OCI-LY7 (cell line): ENCODE results near the gene SYNGR1.
"Not testable (repeated sequence)": the region's sequence is repeated elsewhere in the genome, so short reads cannot be mapped to it uniquely, and the experiment has no call there.

Experiments used
- EZH2phosphoT487 ChIP-seq: fragments of 200-600 bp; sonication (generic); IDR thresholded peaks from 2 replicates; pipeline ENCODE4 v1.6.1; 2018; ENCODE audit warnings: low read depth, borderline replicate concordance, mild to moderate bottlenecking, mixed run types, antibody characterized with exemption, low read length, moderate library complexity, mixed read lengths
- TF ChIP-seq, protein P1 (sequence below): fragments of 200-600 bp; sonication (generic); conservative IDR thresholded peaks from 2 replicates; pipeline ENCODE4 v1.5.1; 2014; ENCODE audit warnings: mild to moderate bottlenecking, antibody characterized with exemption, low read length, moderate library complexity, mixed read lengths

DNA sequence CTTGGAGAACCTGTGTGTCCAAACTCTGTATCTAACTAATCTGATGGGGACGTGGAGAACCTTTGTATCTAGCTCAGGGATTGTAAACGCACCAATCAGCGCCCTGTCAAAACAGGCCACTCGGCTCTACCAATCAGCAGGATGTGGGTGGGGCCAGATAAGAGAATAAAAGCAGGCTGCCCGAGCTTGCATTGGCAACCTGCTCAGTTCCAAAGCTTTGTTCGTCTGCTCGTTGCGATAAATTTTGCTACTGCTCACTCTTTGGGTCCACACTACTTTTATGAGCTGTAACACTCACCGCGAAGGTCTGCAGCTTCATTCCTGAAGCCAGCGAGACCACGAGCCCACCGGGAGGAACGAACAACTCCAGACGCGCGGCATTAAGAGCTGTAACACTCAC, 8.4 kb downstream of the SYNGR1 start:
- TF ChIP-seq, protein P1, sequence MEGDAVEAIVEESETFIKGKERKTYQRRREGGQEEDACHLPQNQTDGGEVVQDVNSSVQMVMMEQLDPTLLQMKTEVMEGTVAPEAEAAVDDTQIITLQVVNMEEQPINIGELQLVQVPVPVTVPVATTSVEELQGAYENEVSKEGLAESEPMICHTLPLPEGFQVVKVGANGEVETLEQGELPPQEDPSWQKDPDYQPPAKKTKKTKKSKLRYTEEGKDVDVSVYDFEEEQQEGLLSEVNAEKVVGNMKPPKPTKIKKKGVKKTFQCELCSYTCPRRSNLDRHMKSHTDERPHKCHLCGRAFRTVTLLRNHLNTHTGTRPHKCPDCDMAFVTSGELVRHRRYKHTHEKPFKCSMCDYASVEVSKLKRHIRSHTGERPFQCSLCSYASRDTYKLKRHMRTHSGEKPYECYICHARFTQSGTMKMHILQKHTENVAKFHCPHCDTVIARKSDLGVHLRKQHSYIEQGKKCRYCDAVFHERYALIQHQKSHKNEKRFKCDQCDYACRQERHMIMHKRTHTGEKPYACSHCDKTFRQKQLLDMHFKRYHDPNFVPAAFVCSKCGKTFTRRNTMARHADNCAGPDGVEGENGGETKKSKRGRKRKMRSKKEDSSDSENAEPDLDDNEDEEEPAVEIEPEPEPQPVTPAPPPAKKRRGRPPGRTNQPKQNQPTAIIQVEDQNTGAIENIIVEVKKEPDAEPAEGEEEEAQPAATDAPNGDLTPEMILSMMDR: not testable (repeated sequence)
- TF ChIP-seq EZH2phosphoT487: not testable (repeated sequence)
